HG03575 (cell line): ENCODE measurements around the gene EEF2K.

Experiments
- ATAC-seq: cut with Tn5 transposase; IDR thresholded peaks from one replicate; pipeline ENCODE4 v1.9.1; 2021; ENCODE audit not compliant: unreplicated experiment, insufficient number of reproducible peaks, low FRiP score; ENCODE audit errors: extremely low read depth

EEF2K gene

GRCh38 chr16:22306788-22307187 lies 100.7 kb downstream of the EEF2K start:
- ATAC-seq = no peak

- ATAC-seq = no peak
Observed at GRCh38 chr16:22307838-22308237, 101.8 kb downstream of the EEF2K start.

DNA sequence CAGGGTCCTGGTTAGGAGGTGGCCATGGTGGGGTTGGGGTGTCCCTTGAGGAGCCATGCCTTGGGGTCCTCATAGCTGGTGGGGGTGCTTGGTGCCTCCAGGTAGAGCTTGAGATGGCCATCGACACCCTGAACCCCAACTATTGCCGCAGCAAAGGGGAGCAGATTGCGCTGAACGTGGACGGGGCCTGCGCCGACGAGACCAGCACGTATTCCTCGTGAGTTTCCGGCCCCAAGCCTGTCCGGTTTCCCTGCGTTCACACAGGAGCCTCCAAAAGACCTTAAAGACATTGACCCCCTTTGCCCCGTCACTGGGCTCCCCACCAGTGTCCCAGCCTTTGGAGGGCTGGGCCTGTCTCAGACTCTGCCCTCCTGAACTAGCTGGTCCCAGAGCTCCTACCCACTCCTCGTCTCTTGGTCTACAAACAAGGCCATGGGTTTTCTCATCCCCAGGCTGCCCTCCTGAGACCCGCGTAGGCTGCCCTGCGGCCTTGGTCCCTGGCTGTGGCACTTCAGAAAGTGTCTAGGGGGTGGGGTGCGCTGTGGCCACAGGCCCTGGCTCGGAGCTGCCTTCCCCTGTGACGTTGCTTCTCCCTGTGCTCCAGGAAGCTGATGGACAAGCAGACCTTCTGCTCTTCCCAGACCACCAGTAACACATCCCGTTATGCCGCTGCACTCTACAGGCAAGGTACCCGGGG lies 102.9 kb downstream of the EEF2K start:
- no peak for ATAC-seq

DNA sequence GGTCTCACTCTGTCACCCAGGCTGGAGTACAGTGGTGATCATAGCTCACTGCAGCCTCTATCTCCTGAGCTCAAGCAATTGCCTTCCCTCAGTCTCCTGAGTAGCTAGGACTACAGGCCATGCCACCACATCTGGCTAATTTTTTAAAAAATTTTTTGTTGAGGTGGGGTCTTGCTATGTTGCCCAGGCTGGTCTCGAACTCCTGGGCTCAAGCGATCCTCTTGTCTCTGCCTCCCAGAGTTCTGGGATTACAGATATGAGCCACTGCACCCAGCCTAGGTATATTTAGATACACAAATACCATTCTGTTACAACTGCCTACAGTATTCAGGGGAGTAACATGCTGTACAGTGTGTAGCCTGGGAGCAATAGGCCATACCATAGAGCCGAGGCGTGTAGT lies 105.4 kb downstream of the EEF2K start:
- ATAC-seq = no peak

DNA sequence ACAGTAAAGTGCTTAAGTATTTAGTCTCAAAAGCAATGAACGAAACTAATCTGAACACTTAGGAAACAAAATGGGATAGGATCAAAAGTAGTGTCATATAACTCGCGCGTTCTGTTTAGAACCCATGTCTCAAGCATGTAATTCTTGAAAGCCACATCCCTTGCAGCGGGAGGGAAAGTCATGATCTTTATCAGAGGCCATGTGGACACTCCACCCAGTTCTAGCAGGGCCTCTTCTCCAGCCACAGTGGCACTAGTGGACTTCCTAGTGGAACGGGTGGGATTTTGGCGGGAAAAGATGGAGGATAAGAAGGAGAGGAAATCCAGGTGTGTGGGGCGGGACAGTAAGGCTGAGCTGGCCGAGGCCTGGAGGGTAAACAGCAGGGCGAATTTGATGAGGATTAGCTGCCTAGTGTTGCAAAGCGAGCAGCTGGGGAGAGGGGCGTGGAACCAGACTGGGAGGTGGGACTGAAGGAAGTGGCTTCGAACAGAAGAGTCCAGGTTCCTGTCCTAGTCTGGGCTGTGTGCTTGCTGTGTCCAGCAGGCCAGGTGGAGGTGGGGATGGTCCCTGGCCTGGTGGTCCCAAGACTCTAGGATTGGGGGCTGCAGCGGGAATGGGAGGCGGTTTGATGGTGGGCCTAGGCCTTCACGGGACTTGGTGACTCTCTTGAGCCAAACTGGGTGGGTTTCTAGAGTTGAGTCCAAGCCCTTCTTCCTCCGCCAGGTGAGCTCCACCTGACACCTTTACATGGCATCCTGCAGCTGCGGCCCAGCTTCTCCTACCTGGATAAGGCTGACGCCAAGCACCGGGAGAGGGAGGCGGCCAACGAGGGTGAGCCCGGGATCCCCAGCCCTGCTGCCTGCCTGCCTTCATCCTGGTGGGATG lies 107.1 kb downstream of the EEF2K start:
- no peak for ATAC-seq

- ATAC-seq = no peak
Observed at GRCh38 chr16:22313876-22314470, 107.9 kb downstream of the EEF2K start.

GRCh38 chr16:22314661-22315626 lies 108.9 kb downstream of the EEF2K start:
- no peak for ATAC-seq

DNA sequence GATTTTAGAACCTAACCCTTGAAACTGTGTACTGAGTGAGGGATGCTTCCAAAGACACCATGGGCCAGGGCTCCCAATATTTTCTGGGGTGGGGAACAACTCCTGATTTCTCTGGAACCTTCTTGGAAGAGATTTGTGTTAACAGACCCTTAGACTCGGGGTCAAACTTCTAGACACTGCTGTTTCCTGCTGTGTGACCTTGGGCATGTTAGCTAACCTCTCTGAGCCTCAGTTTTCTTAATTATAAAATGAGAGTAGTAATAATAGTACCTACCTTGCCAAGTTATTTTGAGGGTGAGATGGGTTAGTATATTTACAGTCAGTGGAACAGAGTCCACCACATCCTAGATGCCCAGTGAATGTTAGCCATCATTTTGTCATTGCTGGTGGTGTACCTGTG lies 109.9 kb downstream of the EEF2K start:
- ATAC-seq = no peak

- ATAC-seq = no peak
Observed at GRCh38 chr16:22316411-22316811, 110.3 kb downstream of the EEF2K start.

GRCh38 chr16:22317001-22317530 lies 111.0 kb downstream of the EEF2K start:
- ATAC-seq = no peak

DNA sequence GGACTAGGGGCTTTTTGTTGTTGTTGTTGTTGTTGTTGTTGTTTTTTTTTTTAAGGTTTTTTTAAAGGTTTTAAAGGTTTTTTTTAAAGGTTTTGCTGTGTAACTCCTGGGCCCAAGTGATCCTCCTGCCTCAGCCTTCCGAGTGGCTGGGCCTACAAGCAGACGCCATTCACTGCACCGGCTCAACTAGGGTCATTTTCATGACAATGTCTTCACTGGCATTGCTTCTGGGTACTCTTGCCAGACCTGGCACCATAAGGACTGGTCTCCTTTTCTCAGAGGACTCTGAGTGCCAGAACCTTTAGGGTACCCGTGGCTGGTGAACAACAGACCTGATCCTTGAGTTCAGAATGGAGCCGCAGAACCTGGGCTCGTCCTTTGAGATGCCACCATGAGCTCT lies 111.5 kb downstream of the EEF2K start:
- no peak for ATAC-seq

DNA sequence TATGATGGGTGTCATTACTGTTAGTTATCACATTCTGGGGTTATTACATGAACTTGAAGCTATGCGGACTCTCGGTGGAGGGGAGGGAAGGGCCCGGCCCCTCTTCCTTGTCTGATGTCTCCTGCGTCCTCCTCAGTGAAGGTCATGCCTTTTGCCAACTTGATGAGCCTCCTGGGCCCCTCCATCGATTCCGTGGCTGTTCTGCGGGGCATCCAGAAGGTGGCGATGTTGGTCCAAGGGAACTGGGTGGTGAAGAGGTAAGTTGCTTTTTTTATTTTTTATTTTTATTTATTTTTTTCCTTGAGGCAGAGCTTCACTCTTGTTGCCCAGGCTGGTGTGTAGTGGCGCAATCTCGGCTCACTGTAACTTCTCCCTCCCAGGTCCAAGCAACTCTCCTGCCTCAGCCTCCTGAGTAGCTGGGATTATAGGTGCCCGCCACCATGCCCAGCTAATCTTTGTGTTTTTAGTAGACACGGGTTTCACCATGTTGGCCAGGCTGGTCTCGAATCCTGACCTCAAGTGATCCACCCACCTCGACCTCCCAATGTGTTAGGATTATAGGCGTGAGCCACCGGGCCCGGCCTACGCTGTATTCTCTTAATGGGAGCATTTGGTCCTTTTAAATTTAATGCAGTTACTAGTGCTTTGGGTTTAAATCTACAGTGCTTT lies 112.7 kb downstream of the EEF2K start:
- ATAC-seq = no peak

- ATAC-seq = no peak
Observed at GRCh38 chr16:22320572-22321339, 114.7 kb downstream of the EEF2K start.

DNA sequence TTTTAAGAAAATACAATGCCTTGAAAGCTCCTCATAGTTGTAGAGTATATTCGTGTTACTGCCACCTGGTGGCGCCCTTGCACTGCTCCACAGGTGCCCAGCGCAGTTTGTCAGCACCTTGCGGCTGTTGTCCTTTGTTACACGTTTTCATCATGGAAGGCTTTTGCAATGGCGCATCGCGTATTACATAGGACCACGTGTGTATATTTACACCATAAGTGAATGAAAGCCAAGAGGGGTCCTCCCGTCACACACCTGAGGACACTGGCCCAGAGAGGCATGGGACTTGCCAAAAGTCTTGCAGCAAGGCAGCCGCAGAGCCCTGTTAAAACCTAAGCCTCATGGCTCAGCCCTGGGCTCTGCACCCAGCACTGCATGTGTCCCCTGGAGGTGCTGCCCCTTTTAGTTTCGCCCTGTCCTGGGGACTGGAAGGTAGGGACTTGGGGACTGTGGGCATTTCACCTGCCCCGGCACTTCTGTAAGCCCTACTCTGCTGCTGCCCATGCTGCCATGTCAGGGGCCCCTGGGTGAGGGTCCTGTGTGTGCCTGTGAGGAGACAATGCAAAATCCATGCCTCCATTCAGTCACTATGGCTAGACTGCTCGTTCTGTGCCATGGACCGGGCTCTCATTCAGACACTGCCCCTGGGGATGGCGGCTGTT lies 115.4 kb downstream of the EEF2K start:
- ATAC-seq = no peak

DNA sequence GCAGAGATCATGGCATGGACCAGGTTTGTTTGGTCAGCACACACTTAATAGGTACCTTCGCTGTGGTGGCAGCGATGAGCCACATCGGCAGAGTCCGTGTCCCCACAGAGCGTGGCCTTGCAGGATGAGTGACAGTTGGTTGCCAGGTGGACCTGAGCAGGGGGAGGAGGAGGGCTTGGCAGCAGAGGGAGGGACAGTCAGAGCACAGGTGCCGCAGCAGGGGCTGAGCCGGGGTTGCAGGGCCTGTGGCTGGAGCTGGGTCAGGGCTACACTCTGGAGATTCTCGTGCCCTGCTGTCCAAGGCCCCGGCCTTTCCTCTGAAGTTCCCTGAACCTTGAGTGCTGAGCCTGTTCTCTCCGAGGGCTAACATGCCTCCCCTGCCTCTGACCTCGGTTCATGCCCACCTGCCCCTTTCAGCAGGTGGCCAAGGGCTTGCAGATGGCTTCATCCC lies 116.0 kb downstream of the EEF2K start:
- ATAC-seq = no peak

DNA sequence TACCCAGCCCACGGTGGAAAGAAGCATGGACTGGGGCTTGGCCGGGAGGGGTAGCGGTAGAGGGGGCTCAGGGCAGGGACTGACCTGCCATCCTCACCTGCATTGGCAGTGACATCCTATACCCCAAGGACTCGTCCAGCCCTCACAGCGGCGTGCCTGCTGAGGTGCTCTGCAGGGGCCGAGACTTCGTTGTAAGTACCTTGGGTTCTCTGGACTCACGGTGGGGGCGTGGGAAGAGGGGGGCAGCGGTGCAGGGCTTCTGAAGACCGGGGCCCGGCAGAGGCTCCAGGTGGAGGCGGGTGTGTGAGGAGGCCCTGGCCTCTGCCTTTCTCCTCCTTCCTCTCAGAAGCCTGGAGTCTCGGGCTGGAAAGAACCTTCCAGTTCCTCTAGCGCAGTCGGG lies 116.7 kb downstream of the EEF2K start:
- ATAC-seq = no peak
